Measurements from ENCODE around the gene IGSF9.
"Not testable (repeated sequence)": the region's sequence is repeated elsewhere in the genome, so short reads cannot be mapped to it uniquely, and the experiment has no call there.

Gene IGSF9

GRCh38 chr1:159900755-159901360 lies 44.6 kb downstream of the IGSF9 start:
- Mint-ChIP-seq H3K27ac (no peak overlapping the region), H3K4me3 (no peak overlapping the region), H3K27me3 (peaks cover 5 to 13% of the 10 kb centered on the region in 2 donors), H3K36me3 (peaks cover 0 to 3% of the 10 kb centered on the region in 2 donors), H3K4me1 (peaks cover 12 to 25% of the 10 kb centered on the region in 2 donors), H3K9me3 (peaks cover 0 to 2% of the 10 kb centered on the region in 2 donors)
- DNase-seq (no peak), ATAC-seq (replicated peaks) (no peak)

- peaks cover 0 to 2% of the 10 kb centered on the region in 2 donors for H3K9me3 Mint-ChIP-seq
- no peak for DNase-seq
Measured at GRCh38 chr1:159900086-159900680, 45.2 kb downstream of the IGSF9 start, which contains the start of gene CFAP45. Gene CFAP45 (minus strand): TSS chr1:159900165. CDS start chr1:159900098, 67 bp downstream.

GRCh38 chr1:159899634-159900033 lies 45.8 kb downstream of the IGSF9 start:
- Mint-ChIP-seq H3K4me1 (peaks cover 12 to 25% of the 10 kb centered on the region in 2 donors), H3K27me3 (peaks cover 5 to 13% of the 10 kb centered on the region in 2 donors), H3K27ac (peak overlapping the region; percentile 73)
- not testable (repeated sequence) for H3K4me3 Mint-ChIP-seq; H3K9me3 Mint-ChIP-seq; ATAC-seq (replicated peaks); H3K36me3 Mint-ChIP-seq; DNase-seq

More at GRCh38 chr1:159900086-159900680, 45.2 kb downstream of the IGSF9 start, which contains the start of gene CFAP45:
- H3K27ac Mint-ChIP-seq = peak within 1 kb of the TSS; percentile 73
- H3K4me1 Mint-ChIP-seq = peaks cover 12 to 25% of the 10 kb centered on the region in 2 donors
- H3K4me3 Mint-ChIP-seq = no peak within 1 kb of the TSS
- peaks cover 5 to 13% of the 10 kb centered on the region in 2 donors for H3K27me3 Mint-ChIP-seq
- peak; percentile 50 to 58 for ATAC-seq (replicated peaks)
- H3K36me3 Mint-ChIP-seq = peaks cover 0 to 3% of the 10 kb centered on the region in 2 donors

GRCh38 chr1:159898527-159898926 lies 46.9 kb downstream of the IGSF9 start:
- H3K27me3 Mint-ChIP-seq = peaks cover 5 to 13% of the 10 kb centered on the region in 2 donors
- no peak overlapping the region for H3K4me3 Mint-ChIP-seq
- peaks cover 0 to 3% of the 10 kb centered on the region in 2 donors for H3K36me3 Mint-ChIP-seq
- DNase-seq = no peak
- peak overlapping the region; percentile 6 for H3K27ac Mint-ChIP-seq
- H3K4me1 Mint-ChIP-seq = peaks cover 12 to 25% of the 10 kb centered on the region in 2 donors
- peaks cover 0 to 2% of the 10 kb centered on the region in 2 donors for H3K9me3 Mint-ChIP-seq
- ATAC-seq (replicated peaks) = peak; percentile 80 to 81

- H3K4me3 Mint-ChIP-seq = no peak overlapping the region
- no peak for DNase-seq
- no peaks in the 10 kb centered on the region for H3K9me3 Mint-ChIP-seq
- no peak overlapping the region for H3K27ac Mint-ChIP-seq
- peak; percentile 56 to 60 for ATAC-seq (replicated peaks)
- H3K36me3 Mint-ChIP-seq = peaks cover 0 to 3% of the 10 kb centered on the region in 2 donors
- peaks cover 5 to 13% of the 10 kb centered on the region in 2 donors for H3K27me3 Mint-ChIP-seq
- H3K4me1 Mint-ChIP-seq = peaks cover 12 to 25% of the 10 kb centered on the region in 2 donors
Measured at GRCh38 chr1:159897962-159898361, 47.5 kb downstream of the IGSF9 start.

- Mint-ChIP-seq H3K9me3 (no peaks in the 10 kb centered on the region), H3K4me3 (no peak overlapping the region), H3K27ac (no peak overlapping the region), H3K27me3 (peaks cover 5 to 13% of the 10 kb centered on the region in 2 donors), H3K4me1 (peaks cover 14 to 29% of the 10 kb centered on the region in 2 donors), H3K36me3 (peaks cover 0 to 3% of the 10 kb centered on the region in 2 donors)
- ATAC-seq (replicated peaks) (no peak), DNase-seq (no peak)
Measured at GRCh38 chr1:159896546-159896930, 48.9 kb downstream of the IGSF9 start.

- Mint-ChIP-seq H3K27ac (no peak overlapping the region), H3K36me3 (peaks cover 0 to 3% of the 10 kb centered on the region in 2 donors), H3K27me3 (peaks cover 5 to 13% of the 10 kb centered on the region in 2 donors), H3K9me3 (no peaks in the 10 kb centered on the region), H3K4me3 (no peak overlapping the region), H3K4me1 (peaks cover 16 to 34% of the 10 kb centered on the region in 2 donors)
- no peak for ATAC-seq (replicated peaks)
- no peak for DNase-seq
Measured at GRCh38 chr1:159895836-159896545, 49.4 kb downstream of the IGSF9 start.

- no peak for ATAC-seq (replicated peaks)
- H3K4me3 Mint-ChIP-seq = no peak overlapping the region
- peaks cover 5 to 10% of the 10 kb centered on the region in 2 donors for H3K27me3 Mint-ChIP-seq
- H3K27ac Mint-ChIP-seq = no peak overlapping the region
- H3K9me3 Mint-ChIP-seq = no peaks in the 10 kb centered on the region
- DNase-seq = no peak
- H3K4me1 Mint-ChIP-seq = peaks cover 17 to 34% of the 10 kb centered on the region in 2 donors
- peaks cover 0 to 3% of the 10 kb centered on the region in 2 donors for H3K36me3 Mint-ChIP-seq
Measured at GRCh38 chr1:159895286-159895685, 50.1 kb downstream of the IGSF9 start.

GRCh38 chr1:159892944-159893343 lies 52.5 kb downstream of the IGSF9 start:
- DNase-seq = no peak
- Mint-ChIP-seq H3K9me3 (no peaks in the 10 kb centered on the region), H3K4me3 (no peak overlapping the region), H3K4me1 (peaks cover 15 to 28% of the 10 kb centered on the region in 2 donors), H3K27me3 (peaks cover 0 to 6% of the 10 kb centered on the region in 2 donors), H3K36me3 (no peaks in the 10 kb centered on the region), H3K27ac (no peak overlapping the region)
- ATAC-seq (replicated peaks) = no peak

GRCh38 chr1:159891275-159892157 lies 53.9 kb downstream of the IGSF9 start:
- DNase-seq = peak; percentile 74

GRCh38 chr1:159890390-159890789 lies 55.0 kb downstream of the IGSF9 start:
- Mint-ChIP-seq H3K27ac (no peak overlapping the region), H3K27me3 (no peaks in the 10 kb centered on the region), H3K9me3 (no peaks in the 10 kb centered on the region), H3K36me3 (peaks cover 0 to 3% of the 10 kb centered on the region in 2 donors), H3K4me3 (no peak overlapping the region), H3K4me1 (peaks cover 15 to 33% of the 10 kb centered on the region in 2 donors)
- DNase-seq (no peak), ATAC-seq (replicated peaks) (no peak)

More at GRCh38 chr1:159891275-159892157, 53.9 kb downstream of the IGSF9 start:
- Mint-ChIP-seq H3K27ac (no peak overlapping the region), H3K4me3 (no peak overlapping the region), H3K9me3 (no peaks in the 10 kb centered on the region), H3K36me3 (no peaks in the 10 kb centered on the region), H3K27me3 (peaks cover 0 to 6% of the 10 kb centered on the region in 2 donors), H3K4me1 (peaks cover 15 to 33% of the 10 kb centered on the region in 2 donors)
- ATAC-seq (replicated peaks) = peak; percentile 77 to 82

GRCh38 chr1:159889821-159890252 lies 55.6 kb downstream of the IGSF9 start:
- no peaks in the 10 kb centered on the region for H3K27me3 Mint-ChIP-seq
- peak; percentile 44 for DNase-seq
- ATAC-seq (replicated peaks) = peak; percentile 92 to 97

GRCh38 chr1:159889202-159889601 lies 56.2 kb downstream of the IGSF9 start:
- H3K4me3 Mint-ChIP-seq = no peak overlapping the region
- no peak for DNase-seq
- no peak overlapping the region for H3K27ac Mint-ChIP-seq
- peaks cover 15 to 33% of the 10 kb centered on the region in 2 donors for H3K4me1 Mint-ChIP-seq
- peak; percentile 45 to 46 for ATAC-seq (replicated peaks)
- no peaks in the 10 kb centered on the region for H3K27me3 Mint-ChIP-seq
- H3K9me3 Mint-ChIP-seq = no peaks in the 10 kb centered on the region
- peaks cover 4 to 9% of the 10 kb centered on the region in 2 donors for H3K36me3 Mint-ChIP-seq

More at GRCh38 chr1:159889821-159890252, 55.6 kb downstream of the IGSF9 start:
- Mint-ChIP-seq H3K9me3 (no peaks in the 10 kb centered on the region), H3K27ac (peak overlapping the region; percentile 42), H3K4me1 (peaks cover 15 to 33% of the 10 kb centered on the region in 2 donors), H3K4me3 (peak overlapping the region in 1 of 2 donors; percentile 2), H3K36me3 (peaks cover 0 to 3% of the 10 kb centered on the region in 2 donors)

Data from stimulated activated naive B cell treated with anti-CD40 and anti-IgM and Interleukin-4, amounts not matched to agents 10 μg/mL and 1 μg/mL and 100 μg/mL, for 72 hours (primary cell).